Panc1 (cell line): ENCODE measurements around the gene PRCD. TPM values are rescaled to one million over a fixed set of nuclear protein-coding genes. Genes with fewer than 3 reads are reported as not detected.

Experiments
- ATAC-seq: fragments of 200-7000 bp; cut with Tn5 transposase; 2 replicates; pipeline ENCODE4 v1.9.1; 2020; ENCODE audit warnings: mild to moderate bottlenecking, moderate library complexity
- BruUV-seq: library from RNA; stranded (reverse); fragments of 400-500 nt; replicated peaks from 2 replicates; lab custom pipeline; 2021; lab: Mats Ljungman, UMichigan
- CTCF ChIA-PET: fragments of 300-600 bp; sonication (Branson Sonifier 250); formaldehyde crosslinking; loops from one replicate; lab custom pipeline; 2022; ENCODE audit warnings: antibody characterized with exemption; lab: Charles Lee
- POLR2A ChIA-PET: fragments of 300-600 bp; sonication (Branson Sonifier 250); formaldehyde crosslinking; loops from one replicate; lab custom pipeline; 2022; ENCODE audit warnings: antibody characterized with exemption; lab: Charles Lee
- DNase-seq: peaks from one replicate; pipeline ENCODE4 v3.0.0-alpha.2; 2010; ENCODE audit warnings: low read depth, low spot score
- H3K27ac ChIP-seq: 2 replicates; pipeline ENCODE4 v1.5.1; 2011; ENCODE audit warnings: mild to moderate bottlenecking, low read length, inconsistent platforms
- H3K27me3 ChIP-seq: fragments of 200-500 bp; sonication (Bioruptor generic); 2 replicates; pipeline ENCODE4 v1.6.0; 2014; ENCODE audit warnings: low read length, inconsistent platforms; ENCODE audit not compliant: control insufficient read depth, insufficient read depth
- H3K36me3 ChIP-seq: fragments of 200-500 bp; sonication (Bioruptor generic); 2 replicates; pipeline ENCODE4 v1.5.1; 2014; ENCODE audit warnings: inconsistent platforms, mild to moderate bottlenecking, low read length, moderate library complexity; ENCODE audit not compliant: control insufficient read depth, insufficient read depth
- H3K4me1 ChIP-seq: 2 replicates; pipeline ENCODE4 v1.5.1; 2011; ENCODE audit warnings: inconsistent platforms, mild to moderate bottlenecking, low read length, moderate library complexity; ENCODE audit not compliant: control insufficient read depth, insufficient read depth
- H3K4me3 ChIP-seq, 2 experiments: 2 replicates each; pipeline ENCODE4 v1.5.1; 2011 to 2012; ENCODE audit warnings: low read depth in 2 of 2, low read length in 2 of 2, mild to moderate bottlenecking in 2 of 2, inconsistent platforms in 1 of 2, moderate library complexity in 1 of 2
- H3K9me3 ChIP-seq: fragments of 200-500 bp; sonication (Bioruptor generic); 2 replicates; pipeline ENCODE4 v1.5.1; 2014; ENCODE audit warnings: low read depth, mild to moderate bottlenecking, inconsistent platforms, low read length, moderate library complexity; ENCODE audit not compliant: control insufficient read depth, insufficient read depth
- POLR2AphosphoS5 ChIP-seq: IDR thresholded peaks from 2 replicates; pipeline ENCODE4 v1.6.1; 2012; ENCODE audit warnings: mild to moderate bottlenecking, low read depth, low read length, moderate library complexity
- SIN3A ChIP-seq: IDR thresholded peaks from 2 replicates; pipeline ENCODE4 v1.6.1; 2012; ENCODE audit warnings: low read depth, mild to moderate bottlenecking, low read length, moderate library complexity, borderline replicate concordance; ENCODE audit not compliant: insufficient read depth
- TCF7L2 ChIP-seq: IDR thresholded peaks from 2 replicates; pipeline ENCODE4 v1.6.1; 2011; ENCODE audit warnings: mild to moderate bottlenecking, low read depth, low read length, inconsistent platforms
- in situ Hi-C: cut with HindIII; loops from 2 replicates; pipeline ENCODE4 v1.10.0; 2016; ENCODE audit warnings: low sequenced_read_pairs, low pct_unique_long_range_greater_than_20kb
- intact Hi-C: fragments of 100-400 bp; cut with micrococcal nuclease; formaldehyde crosslinking; loops from one replicate; pipeline ENCODE4 v1.10.0; 2022; ENCODE audit not compliant: unreplicated experiment
- total RNA-seq: library from RNA; stranded (reverse); gene quantifications from one replicate; pipeline ENCODE4 v1.2.1, GENCODE V29; 2021; ENCODE audit not compliant: unreplicated experiment
- TF ChIP-seq, protein P1 (sequence below), 2 experiments: IDR thresholded peaks; 2 replicates each; pipeline ENCODE4 v1.6.1; 2011 to 2012; ENCODE audit warnings: low read depth in 2 of 2, control low read depth in 1 of 2, low read length in 1 of 2, mild to moderate bottlenecking in 1 of 2, moderate library complexity in 1 of 2; ENCODE audit not compliant: insufficient read depth in 1 of 2
- TF ChIP-seq, protein P2 (sequence below): fragments of 450-650 bp; IDR thresholded peaks from 2 replicates; pipeline ENCODE4 v1.5.1; 2017; ENCODE audit warnings: mild to moderate bottlenecking

The PRCD gene
- total RNA-seq, 1 experiment from 2014 or later: 0.54 TPM

GRCh38 chr17:76547183-76547641 lies 7.4 kb downstream of the PRCD start:
- POLR2A ChIA-PET: interaction anchor here (0.6 kb wide), 1 partner anchor 181 kb away, joined by 4 read pairs; no protein-coding TSS in a partner anchor
- Histone ChIP-seq H3K27me3 (no peaks in the 10 kb centered on the region), H3K36me3 (no peaks in the 10 kb centered on the region), H3K9me3 (no peaks in the 10 kb centered on the region), H3K4me3 (no peak overlapping the region), H3K27ac (peak overlapping the region; percentile 36; the same call in 1 of the 2 replicates), H3K4me1 (peaks cover 32% of the 10 kb centered on the region)
- no peak for DNase-seq
- TF ChIP-seq POLR2AphosphoS5 (no peak), SIN3A (no peak), TCF7L2 (no peak)
- TF ChIP-seq, protein P1, sequence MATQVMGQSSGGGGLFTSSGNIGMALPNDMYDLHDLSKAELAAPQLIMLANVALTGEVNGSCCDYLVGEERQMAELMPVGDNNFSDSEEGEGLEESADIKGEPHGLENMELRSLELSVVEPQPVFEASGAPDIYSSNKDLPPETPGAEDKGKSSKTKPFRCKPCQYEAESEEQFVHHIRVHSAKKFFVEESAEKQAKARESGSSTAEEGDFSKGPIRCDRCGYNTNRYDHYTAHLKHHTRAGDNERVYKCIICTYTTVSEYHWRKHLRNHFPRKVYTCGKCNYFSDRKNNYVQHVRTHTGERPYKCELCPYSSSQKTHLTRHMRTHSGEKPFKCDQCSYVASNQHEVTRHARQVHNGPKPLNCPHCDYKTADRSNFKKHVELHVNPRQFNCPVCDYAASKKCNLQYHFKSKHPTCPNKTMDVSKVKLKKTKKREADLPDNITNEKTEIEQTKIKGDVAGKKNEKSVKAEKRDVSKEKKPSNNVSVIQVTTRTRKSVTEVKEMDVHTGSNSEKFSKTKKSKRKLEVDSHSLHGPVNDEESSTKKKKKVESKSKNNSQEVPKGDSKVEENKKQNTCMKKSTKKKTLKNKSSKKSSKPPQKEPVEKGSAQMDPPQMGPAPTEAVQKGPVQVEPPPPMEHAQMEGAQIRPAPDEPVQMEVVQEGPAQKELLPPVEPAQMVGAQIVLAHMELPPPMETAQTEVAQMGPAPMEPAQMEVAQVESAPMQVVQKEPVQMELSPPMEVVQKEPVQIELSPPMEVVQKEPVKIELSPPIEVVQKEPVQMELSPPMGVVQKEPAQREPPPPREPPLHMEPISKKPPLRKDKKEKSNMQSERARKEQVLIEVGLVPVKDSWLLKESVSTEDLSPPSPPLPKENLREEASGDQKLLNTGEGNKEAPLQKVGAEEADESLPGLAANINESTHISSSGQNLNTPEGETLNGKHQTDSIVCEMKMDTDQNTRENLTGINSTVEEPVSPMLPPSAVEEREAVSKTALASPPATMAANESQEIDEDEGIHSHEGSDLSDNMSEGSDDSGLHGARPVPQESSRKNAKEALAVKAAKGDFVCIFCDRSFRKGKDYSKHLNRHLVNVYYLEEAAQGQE (IDR thresholded peaks at IDR 0.05; ENCODE audit: insufficient read depth in 1 of 2, low read depth in 2 of 2, low read length in 1 of 2): no peak
- TF ChIP-seq, protein P2, sequence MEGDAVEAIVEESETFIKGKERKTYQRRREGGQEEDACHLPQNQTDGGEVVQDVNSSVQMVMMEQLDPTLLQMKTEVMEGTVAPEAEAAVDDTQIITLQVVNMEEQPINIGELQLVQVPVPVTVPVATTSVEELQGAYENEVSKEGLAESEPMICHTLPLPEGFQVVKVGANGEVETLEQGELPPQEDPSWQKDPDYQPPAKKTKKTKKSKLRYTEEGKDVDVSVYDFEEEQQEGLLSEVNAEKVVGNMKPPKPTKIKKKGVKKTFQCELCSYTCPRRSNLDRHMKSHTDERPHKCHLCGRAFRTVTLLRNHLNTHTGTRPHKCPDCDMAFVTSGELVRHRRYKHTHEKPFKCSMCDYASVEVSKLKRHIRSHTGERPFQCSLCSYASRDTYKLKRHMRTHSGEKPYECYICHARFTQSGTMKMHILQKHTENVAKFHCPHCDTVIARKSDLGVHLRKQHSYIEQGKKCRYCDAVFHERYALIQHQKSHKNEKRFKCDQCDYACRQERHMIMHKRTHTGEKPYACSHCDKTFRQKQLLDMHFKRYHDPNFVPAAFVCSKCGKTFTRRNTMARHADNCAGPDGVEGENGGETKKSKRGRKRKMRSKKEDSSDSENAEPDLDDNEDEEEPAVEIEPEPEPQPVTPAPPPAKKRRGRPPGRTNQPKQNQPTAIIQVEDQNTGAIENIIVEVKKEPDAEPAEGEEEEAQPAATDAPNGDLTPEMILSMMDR: peak; percentile 92
- no TSS peak for BruUV-seq
- intact Hi-C loops: loop anchor here (1.0 kb wide), 1 partner anchor 24 kb away; no protein-coding TSS in a partner anchor
- CTCF ChIA-PET: interaction anchor here (0.6 to 2.2 kb wide), 4 partner anchors 11 to 121 kb away, joined by 5 to 11 read pairs (median 8); no protein-coding TSS in a partner anchor
- in situ Hi-C loops: no loop called here
- peak; percentile 86 for ATAC-seq

DNA sequence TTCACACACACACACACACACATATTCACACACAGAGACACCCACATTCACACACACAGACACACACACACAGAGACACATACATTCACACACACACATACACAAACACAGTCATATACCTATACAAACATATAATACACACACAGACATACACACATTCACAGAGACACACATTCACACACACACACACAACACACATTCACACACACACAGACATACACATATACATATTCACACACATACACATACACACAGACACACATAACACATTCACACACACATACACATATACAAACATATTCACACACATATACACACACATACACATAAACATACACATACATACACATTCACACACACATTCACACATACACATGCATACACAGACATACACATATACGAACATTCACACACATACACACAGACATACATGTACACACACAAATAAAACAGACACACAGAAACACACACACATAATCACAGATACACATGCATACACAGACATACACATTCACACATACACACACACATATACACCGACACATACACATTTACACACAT lies 7.9 kb downstream of the PRCD start:
- CTCF ChIA-PET: interaction anchor here (2.2 kb wide), 1 partner anchor 24 kb away, joined by 11 read pairs; no protein-coding TSS in a partner anchor
- Histone ChIP-seq H3K36me3 (no peaks in the 10 kb centered on the region), H3K27ac (no peak overlapping the region), H3K4me1 (peaks cover 32% of the 10 kb centered on the region), H3K4me3 (no peak overlapping the region), H3K27me3 (no peaks in the 10 kb centered on the region), H3K9me3 (no peaks in the 10 kb centered on the region)
- DNase-seq (no peak), ATAC-seq (no peak)
- in situ Hi-C loops: no loop called here
- POLR2A ChIA-PET: no interaction called here
- TF ChIP-seq TCF7L2: no peak
- TF ChIP-seq, protein P2: peak; percentile 57
- BruUV-seq: no TSS peak
- intact Hi-C loops: loop anchor here (1.0 kb wide), 1 partner anchor 24 kb away; no protein-coding TSS in a partner anchor
